HFF-Myc (cell line): ENCODE data around the gene MACF1.
A peak's percentile ranks its signal among the peaks of the same experiment; 100 is the strongest.

Experiments used
- DNase-seq: peaks from one replicate; pipeline ENCODE4 v3.0.0-alpha.2; 2011; ENCODE audit warnings: low read depth; ENCODE audit errors: extremely low read depth
- H3K4me3 ChIP-seq: replicated peaks from 2 replicates; pipeline ENCODE4 v1.5.1; 2011; ENCODE audit warnings: low read depth, mild to moderate bottlenecking, control low read depth, low read length
- CTCF ChIP-seq: IDR thresholded peaks from 2 replicates; pipeline ENCODE4 v1.5.1; 2012; ENCODE audit warnings: mild to moderate bottlenecking, low read depth, low read length, control low read depth; ENCODE audit errors: missing control alignments

MACF1 gene

GRCh38 chr1:39387452-39387851 is 183.0 kb downstream of the MACF1 start:
- DNase-seq: peak; percentile 59
- peak; percentile 32 for TF ChIP-seq CTCF
- no peak overlapping the region for H3K4me3 ChIP-seq

- no peak for TF ChIP-seq CTCF
Measured at GRCh38 chr1:39391691-39392679, 187.5 kb downstream of the MACF1 start.

GRCh38 chr1:39392851-39393573 is 188.5 kb downstream of the MACF1 start:
- no peak for TF ChIP-seq CTCF
- DNase-seq: no peak
- no peak overlapping the region for H3K4me3 ChIP-seq

More at GRCh38 chr1:39391691-39392679, 187.5 kb downstream of the MACF1 start:
- DNase-seq: peak; percentile 56
- H3K4me3 ChIP-seq: no peak overlapping the region

- no peak for TF ChIP-seq CTCF
- DNase-seq: no peak
- H3K4me3 ChIP-seq: no peak overlapping the region
Measured at GRCh38 chr1:39393645-39394044, 189.2 kb downstream of the MACF1 start.

GRCh38 chr1:39394059-39394458 is 189.6 kb downstream of the MACF1 start:
- no peak for DNase-seq
- H3K4me3 ChIP-seq: no peak overlapping the region

GRCh38 chr1:39394598-39394997 is 190.1 kb downstream of the MACF1 start:
- H3K4me3 ChIP-seq: no peak overlapping the region
- DNase-seq: no peak
- no peak for TF ChIP-seq CTCF

More at GRCh38 chr1:39394059-39394458, 189.6 kb downstream of the MACF1 start:
- no peak for TF ChIP-seq CTCF
